Fibroblast of pulmonary artery (primary cell): ENCODE data around the gene STIL.
"Not testable (repeated sequence)": the region's sequence is repeated elsewhere in the genome, so short reads cannot be mapped to it uniquely, and the experiment has no call there.

ENCODE experiments used
- DNase-seq: peaks from one replicate; pipeline ENCODE4 v3.0.0-alpha.2; 2010; ENCODE audit warnings: low read depth
- H3K4me3 ChIP-seq: replicated peaks from 2 replicates; pipeline ENCODE4 v1.5.1; 2011; ENCODE audit warnings: low read depth, mild to moderate bottlenecking, control low read depth, low read length, moderate library complexity
- CTCF ChIP-seq: IDR thresholded peaks from 2 replicates; pipeline ENCODE4 v1.5.1; 2011; ENCODE audit warnings: mild to moderate bottlenecking, control low read depth, low read length, inconsistent platforms; ENCODE audit errors: missing control alignments

STIL gene

GRCh38 chr1:47323599-47324031, 9.7 kb upstream of the STIL start:
- DNase-seq: no peak
- no peak overlapping the region for H3K4me3 ChIP-seq
- TF ChIP-seq CTCF: no peak

- DNase-seq, H3K4me3 ChIP-seq: not testable (repeated sequence)
Measured at GRCh38 chr1:47319968-47320367, 6.0 kb upstream of the STIL start.

DNA sequence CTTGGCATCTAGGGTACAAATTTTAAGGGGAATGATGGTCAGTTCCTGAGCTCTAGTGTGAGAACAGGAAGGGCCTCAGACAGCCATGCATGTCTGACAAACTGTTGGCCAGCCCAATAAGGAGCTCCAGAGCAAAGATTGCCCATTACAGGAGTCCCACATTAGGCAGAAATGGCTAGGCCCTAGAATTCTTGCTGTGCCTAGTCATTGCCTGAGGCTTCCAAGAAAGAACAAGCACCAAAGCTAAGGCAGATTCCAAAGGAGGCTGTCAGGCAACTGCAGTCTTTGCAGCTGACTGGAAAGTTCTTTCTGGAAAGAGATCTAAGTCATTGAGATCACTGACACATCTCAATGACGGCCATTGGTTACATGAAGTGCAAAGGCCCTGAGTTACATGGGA, 3.9 kb upstream of the STIL start:
- DNase-seq: peak; percentile 27

GRCh38 chr1:47309427-47309826, 4.5 kb downstream of the STIL start:
- no peak for DNase-seq
- H3K4me3 ChIP-seq: no peak overlapping the region
- TF ChIP-seq CTCF: no peak

More for the DNA sequence above, 3.9 kb upstream of the STIL start:
- no peak overlapping the region for H3K4me3 ChIP-seq
- no peak for TF ChIP-seq CTCF

- no peak overlapping the region for H3K4me3 ChIP-seq
- TF ChIP-seq CTCF: no peak
- no peak for DNase-seq
Measured at GRCh38 chr1:47302472-47302871, 11.5 kb downstream of the STIL start.

- H3K4me3 ChIP-seq: no peak overlapping the region
- TF ChIP-seq CTCF: no peak
- peak; percentile 35 for DNase-seq
Measured at GRCh38 chr1:47298025-47298699, 15.8 kb downstream of the STIL start.

- no peak for TF ChIP-seq CTCF
- no peak overlapping the region for H3K4me3 ChIP-seq
- no peak for DNase-seq
Measured at GRCh38 chr1:47295579-47295978, 18.4 kb downstream of the STIL start.

GRCh38 chr1:47294863-47295262, 19.1 kb downstream of the STIL start:
- DNase-seq, H3K4me3 ChIP-seq: not testable (repeated sequence)

DNA sequence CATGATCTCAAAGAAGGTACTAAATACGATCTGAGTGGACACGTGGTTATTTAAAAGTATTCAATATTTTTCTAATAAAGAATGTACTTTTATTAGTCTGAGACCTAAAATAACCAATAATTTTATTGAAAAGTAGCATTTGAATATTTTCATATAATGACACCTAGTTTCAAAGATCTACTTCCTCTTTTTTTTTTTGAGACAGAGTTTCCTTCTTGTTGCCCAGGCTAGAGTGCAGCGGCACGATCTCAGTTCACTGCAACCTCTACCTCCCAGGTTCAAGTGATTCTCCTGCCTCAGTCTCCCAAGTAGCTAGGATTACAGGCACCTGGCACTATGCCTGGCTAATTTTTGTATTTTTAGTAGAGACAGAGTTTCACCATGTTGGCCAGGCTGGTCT, 25.8 kb downstream of the STIL start:
- DNase-seq, H3K4me3 ChIP-seq: not testable (repeated sequence)
